Activated T-helper 1 cell treated with anti-CD3 and anti-CD28 coated beads, Interleukin-12 subunit alpha, Interleukin-12 subunit beta, Interleukin-2, Interleukin-4 antibody, amounts not matched to agents 30 ng/mL and 10 ng/mL and 1 ng/mL, durations not matched to agents 14 hours and 24 hours and 36 hours (primary cell): ENCODE data around the gene KCNQ1. TPM values are rescaled to one million over a fixed set of nuclear protein-coding genes. Genes with fewer than 3 reads are reported as not detected.

Experiments used
- DNase-seq: peaks from one replicate; pipeline ENCODE4 v3.0.0; 2021; ENCODE audit warnings: low spot score
- H3K27ac Mint-ChIP-seq: one replicate; pipeline ENCODE4 v1.8.0; 2021; ENCODE audit warnings: mild to moderate bottlenecking, mixed read lengths
- H3K27me3 Mint-ChIP-seq: one replicate; pipeline ENCODE4 v1.8.0; 2022; ENCODE audit warnings: mild to moderate bottlenecking, moderate library complexity, mixed read lengths; ENCODE audit not compliant: insufficient read depth
- H3K36me3 Mint-ChIP-seq: one replicate; pipeline ENCODE4 v1.8.0; 2021; ENCODE audit warnings: low read depth, mixed read lengths
- H3K4me1 Mint-ChIP-seq: one replicate; pipeline ENCODE4 v1.8.0; 2021; ENCODE audit warnings: low read depth, mixed read lengths
- H3K4me3 Mint-ChIP-seq: one replicate; pipeline ENCODE4 v1.8.0; 2021; ENCODE audit warnings: mild to moderate bottlenecking, moderate library complexity, mixed read lengths
- H3K9me3 Mint-ChIP-seq: one replicate; pipeline ENCODE4 v1.8.0; 2021; ENCODE audit warnings: mixed read lengths
- intact Hi-C: fragments of 100-400 bp; cut with micrococcal nuclease; formaldehyde crosslinking; loops from one replicate; pipeline ENCODE4 v1.15.1; 2024
- total RNA-seq: library from RNA; stranded (reverse); gene quantifications from 2 replicates; pipeline ENCODE4 v1.2.3, GENCODE V29; 2022

Gene KCNQ1
- total RNA-seq, 1 donor from 2014 or later, result 6.4 TPM

DNA sequence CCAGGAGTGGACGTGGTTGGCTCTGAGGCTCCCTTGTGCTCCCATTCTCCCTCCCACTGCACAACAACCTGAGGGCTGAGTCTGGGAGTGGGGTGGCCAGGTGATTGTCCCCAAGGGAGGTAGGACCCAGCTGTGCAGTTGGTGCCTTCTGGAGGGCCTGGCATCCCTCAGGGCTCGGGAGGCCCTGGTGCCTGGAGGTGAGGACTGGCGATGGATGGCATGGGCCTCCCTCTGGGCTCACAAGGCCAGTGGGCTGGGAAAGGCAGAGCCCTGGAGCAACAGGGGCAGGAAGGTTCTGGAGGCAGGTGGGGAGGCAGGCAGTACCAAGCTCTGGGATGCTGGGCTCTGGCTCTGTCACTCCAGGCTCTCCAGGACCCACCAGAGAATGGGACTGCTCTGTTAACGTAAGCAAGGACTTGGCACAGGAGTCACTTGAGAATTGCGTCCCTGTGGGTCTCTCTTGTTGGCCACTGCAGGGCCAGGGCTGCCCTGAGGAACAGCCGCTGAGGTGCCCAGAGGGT, 140.8 kb downstream of the KCNQ1 start:
- Mint-ChIP-seq H3K27ac (no peak overlapping the region), H3K36me3 (no peaks in the 10 kb centered on the region), H3K4me3 (no peak overlapping the region), H3K27me3 (no peaks in the 10 kb centered on the region), H3K9me3 (no peaks in the 10 kb centered on the region), H3K4me1 (no peaks in the 10 kb centered on the region)
- DNase-seq, result no peak
- intact Hi-C loops, result no loop called here

DNA sequence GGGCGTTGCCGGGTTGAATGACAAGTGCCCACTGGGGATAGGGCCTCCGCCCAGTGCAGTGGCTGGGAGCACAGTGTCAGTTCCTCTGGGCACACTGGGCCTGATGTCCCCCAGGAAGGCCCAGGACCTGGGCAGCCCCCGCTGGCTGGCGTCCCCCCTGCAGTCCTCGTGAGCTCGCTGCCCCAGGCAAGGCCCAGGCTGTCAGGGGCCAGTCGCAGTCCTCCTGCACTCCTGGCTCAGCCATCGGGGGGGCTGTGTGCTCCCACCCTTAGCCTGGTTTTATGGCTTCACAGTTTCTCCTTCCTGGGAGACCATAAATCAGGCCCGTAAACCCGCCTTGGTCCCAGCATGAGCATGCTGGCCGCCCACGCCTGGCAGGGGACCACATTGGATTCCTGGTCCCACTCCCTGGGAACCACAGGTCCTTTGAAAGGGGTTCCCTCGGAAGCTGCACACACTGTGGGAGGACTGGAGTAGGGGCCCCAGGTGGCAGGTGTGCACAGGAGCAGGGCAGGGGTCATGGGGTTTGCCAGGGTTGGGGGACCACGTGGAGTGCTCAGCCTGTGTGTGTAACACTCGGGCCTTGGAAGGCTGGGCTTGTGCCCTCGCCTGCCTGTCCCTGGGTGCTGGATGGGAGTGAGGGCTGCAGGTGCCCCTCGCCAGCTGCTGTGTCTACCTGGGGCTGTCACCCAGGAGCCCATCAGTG, 141.4 kb downstream of the KCNQ1 start:
- Mint-ChIP-seq H3K27ac (no peak overlapping the region), H3K9me3 (no peaks in the 10 kb centered on the region), H3K4me3 (no peak overlapping the region), H3K27me3 (no peaks in the 10 kb centered on the region), H3K4me1 (no peaks in the 10 kb centered on the region), H3K36me3 (no peaks in the 10 kb centered on the region)
- intact Hi-C loops, result no loop called here
- DNase-seq, result no peak

DNA sequence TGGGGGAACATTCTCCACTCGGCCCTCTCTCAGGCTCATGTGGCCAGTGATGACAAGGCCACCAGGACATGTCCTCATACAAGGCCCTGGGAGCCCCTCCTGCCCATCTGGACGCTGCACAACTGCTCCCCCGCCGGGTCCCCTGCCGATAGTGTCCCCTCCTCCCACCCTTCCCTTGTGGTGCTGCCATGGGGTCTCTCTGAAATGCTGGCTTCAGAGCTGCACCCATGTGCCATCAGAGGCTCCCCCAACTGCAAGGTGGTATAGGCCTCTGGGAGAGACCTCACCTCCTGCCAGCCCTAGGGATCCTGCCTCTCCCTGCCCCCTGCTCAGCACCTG, 142.0 kb downstream of the KCNQ1 start:
- no peaks in the 10 kb centered on the region for H3K9me3 Mint-ChIP-seq
- no peak overlapping the region for H3K27ac Mint-ChIP-seq
- H3K36me3 Mint-ChIP-seq, result no peaks in the 10 kb centered on the region
- intact Hi-C loops, result no loop called here
- no peaks in the 10 kb centered on the region for H3K4me1 Mint-ChIP-seq
- no peak for DNase-seq
- H3K27me3 Mint-ChIP-seq, result no peaks in the 10 kb centered on the region
- no peak overlapping the region for H3K4me3 Mint-ChIP-seq

DNA sequence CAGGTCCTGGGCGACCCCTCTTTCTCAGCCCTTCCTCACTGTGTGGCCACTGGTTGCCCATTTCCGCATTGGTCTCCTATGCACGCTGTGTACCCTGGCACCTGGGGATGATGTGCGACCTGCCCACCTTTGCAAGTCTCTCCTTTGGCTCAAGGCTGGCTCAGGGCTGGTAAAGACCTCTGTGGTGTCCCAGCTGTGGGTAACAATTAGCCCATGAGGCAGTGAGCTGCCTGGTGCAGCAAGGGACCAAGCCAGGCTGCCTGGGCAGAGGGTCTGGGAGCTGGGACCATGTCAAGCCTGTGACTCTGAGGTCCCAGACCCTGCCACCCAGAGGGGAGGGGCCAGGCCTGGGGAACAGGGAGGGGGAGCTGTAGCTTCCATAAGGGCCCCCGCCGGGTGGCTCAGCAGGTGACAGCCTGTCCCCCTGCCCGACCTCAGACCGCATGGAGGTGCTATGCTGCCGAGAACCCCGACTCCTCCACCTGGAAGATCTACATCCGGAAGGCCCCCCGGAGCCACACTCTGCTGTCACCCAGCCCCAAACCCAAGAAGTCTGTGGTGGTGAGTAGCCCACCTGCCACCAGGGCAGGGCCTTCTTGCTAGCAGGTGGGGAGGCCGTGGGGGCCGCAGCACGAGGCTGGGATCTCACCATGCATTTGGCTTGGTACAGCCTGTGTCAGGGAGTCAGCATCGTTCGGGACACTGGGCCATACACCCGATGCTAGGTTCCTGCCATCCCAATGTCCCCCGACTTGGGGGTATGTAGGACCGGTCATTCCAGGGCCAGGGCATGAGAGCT, 142.5 kb downstream of the KCNQ1 start:
- Mint-ChIP-seq H3K4me3 (no peak overlapping the region), H3K27ac (no peak overlapping the region), H3K27me3 (no peaks in the 10 kb centered on the region), H3K9me3 (no peaks in the 10 kb centered on the region), H3K4me1 (no peaks in the 10 kb centered on the region), H3K36me3 (no peaks in the 10 kb centered on the region)
- intact Hi-C loops, result no loop called here
- no peak for DNase-seq

DNA sequence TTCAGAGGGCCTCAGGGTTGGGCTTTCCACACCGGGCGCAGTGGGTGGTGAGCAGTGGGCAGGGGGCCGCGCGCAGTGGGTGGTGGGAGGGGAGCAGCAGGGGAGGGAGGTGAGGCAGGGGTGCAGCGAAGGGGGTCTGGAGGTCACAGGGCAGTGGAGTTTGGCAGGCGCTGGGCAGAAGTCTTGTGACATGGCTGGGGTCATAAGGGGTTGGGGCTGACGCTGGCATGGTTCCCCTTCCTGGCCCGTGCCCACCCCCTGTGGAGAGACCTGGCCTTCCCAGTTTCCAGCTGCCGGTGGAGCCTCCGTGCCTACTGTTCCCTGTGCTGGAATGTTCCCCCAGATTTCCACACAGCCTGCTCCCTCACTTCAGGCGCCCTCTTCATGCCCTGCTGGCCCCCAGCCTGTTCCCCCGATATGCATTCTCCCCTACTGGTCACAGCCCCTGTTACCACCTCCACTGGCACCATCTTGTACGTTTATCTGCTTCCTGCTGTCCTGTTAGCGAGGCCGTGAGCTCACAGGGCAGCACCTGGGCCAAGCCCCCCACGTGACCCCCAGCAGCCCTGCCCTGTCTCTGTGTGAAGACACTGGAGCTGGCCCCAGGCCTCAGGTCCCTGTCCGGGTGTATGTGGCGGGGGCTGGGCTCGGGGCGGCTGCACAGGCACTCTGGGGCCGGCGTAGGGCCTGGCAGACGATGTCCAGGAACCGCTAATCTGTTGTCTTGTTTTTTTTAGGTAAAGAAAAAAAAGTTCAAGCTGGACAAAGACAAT, 143.4 kb downstream of the KCNQ1 start:
- Mint-ChIP-seq H3K4me1 (no peaks in the 10 kb centered on the region), H3K36me3 (no peaks in the 10 kb centered on the region), H3K4me3 (no peak overlapping the region), H3K27ac (no peak overlapping the region), H3K9me3 (no peaks in the 10 kb centered on the region), H3K27me3 (no peaks in the 10 kb centered on the region)
- intact Hi-C loops, result no loop called here
- no peak for DNase-seq

DNA sequence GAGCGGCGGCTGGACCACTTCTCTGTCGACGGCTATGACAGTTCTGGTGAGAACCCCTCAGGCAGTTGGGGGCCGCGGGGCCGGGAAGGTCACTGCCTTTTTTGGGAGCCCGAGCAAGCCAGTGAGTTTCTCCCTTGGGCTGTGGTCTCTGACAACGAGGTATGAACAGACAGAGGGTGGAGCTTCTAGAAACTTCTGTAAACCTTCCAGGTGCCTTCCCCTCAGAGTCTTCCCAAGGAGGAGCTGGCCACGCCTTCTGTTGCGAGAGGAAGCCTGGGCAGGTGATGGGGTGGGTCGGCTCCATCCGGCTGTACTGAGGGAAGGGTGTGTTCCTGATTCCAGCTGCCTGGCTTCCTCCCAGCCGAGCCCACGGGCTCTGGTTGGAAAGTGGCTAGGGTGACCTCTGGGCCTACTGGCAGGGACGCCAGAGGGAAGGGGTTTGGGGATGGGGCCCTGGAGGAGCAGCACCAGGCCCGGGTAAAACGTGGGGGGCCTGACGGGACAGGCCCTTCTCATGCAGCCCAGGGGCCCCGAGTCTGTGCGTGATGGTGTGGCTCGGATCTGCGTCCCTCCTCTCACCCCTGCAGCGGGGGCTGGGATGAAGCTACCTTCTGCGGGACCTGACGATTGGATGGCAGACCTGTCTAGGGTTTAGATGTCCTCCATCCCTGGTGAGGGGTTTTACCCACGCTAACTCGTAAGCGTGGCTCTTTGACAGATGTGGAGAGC, 144.2 kb downstream of the KCNQ1 start:
- no peak overlapping the region for H3K4me3 Mint-ChIP-seq
- no peak overlapping the region for H3K27ac Mint-ChIP-seq
- intact Hi-C loops, result no loop called here
- no peaks in the 10 kb centered on the region for H3K27me3 Mint-ChIP-seq
- H3K4me1 Mint-ChIP-seq, result no peaks in the 10 kb centered on the region
- H3K9me3 Mint-ChIP-seq, result no peaks in the 10 kb centered on the region
- no peak for DNase-seq
- H3K36me3 Mint-ChIP-seq, result no peaks in the 10 kb centered on the region

DNA sequence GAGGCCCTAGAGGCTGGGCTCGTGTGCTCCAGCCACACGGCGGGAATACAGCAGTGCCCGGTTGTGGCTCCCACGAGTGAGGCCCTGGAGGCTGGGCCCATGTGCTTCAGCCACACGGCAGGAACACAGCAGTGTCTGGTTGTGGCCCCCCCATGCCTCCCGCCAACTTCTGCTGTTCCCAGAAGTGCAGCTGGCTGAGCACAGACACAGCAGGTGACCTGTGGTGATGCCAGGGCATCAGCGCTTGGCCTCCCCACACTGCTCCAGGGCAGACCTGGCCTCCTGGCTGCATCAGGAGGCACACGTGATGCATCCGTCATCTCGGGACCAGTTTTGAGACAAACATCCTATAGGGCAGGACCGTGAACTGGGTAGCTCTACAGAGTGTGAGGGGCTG, 144.7 kb downstream of the KCNQ1 start:
- DNase-seq, result no peak
- peaks cover 3% of the 10 kb centered on the region for H3K9me3 Mint-ChIP-seq
- no peaks in the 10 kb centered on the region for H3K36me3 Mint-ChIP-seq
- no peak overlapping the region for H3K27ac Mint-ChIP-seq
- no peaks in the 10 kb centered on the region for H3K4me1 Mint-ChIP-seq
- H3K4me3 Mint-ChIP-seq, result no peak overlapping the region
- no peaks in the 10 kb centered on the region for H3K27me3 Mint-ChIP-seq
- intact Hi-C loops, result no loop called here

DNA sequence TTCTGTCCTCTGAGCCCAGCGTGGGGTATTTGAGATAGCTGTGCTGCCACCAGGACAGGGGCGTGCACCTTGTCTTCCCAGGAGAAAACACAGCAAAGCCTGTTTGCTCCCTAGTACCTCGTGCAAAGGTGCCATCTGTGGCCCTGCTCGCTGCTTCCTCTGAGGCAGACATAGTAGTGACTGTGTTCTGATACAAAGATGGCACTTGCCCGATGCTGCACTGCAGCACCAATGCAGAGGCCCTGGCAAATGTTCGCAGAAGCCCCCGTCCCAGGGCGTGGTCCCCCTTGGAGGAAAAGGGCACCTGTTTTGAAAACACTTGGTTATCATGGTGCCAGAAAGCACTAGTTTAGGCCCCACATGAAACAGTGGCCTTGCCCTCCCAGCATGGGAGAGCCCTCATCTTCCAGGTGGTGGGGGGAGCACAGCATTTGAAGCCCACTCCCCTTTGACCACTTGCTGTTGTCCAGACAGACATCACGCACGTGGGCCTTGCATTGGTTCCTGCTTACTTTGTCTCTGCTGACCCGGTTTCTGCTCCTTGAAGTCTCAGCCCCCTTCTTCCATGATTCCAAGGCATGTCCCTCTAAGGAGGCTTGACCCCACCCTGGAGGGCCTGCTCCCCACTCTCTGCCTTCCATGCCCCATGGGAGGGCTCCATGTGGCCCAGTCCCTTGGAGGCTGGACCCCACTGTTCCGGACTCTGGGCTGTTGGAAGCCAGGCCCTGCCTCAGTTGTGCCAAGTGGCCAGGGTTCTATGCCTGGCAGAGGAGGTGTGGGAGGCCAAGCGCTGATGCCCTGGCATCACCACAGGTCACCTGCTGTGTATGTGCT, 145.5 kb downstream of the KCNQ1 start:
- Mint-ChIP-seq H3K4me1 (no peaks in the 10 kb centered on the region), H3K9me3 (peaks cover 5% of the 10 kb centered on the region), H3K27me3 (no peaks in the 10 kb centered on the region), H3K27ac (no peak overlapping the region), H3K36me3 (no peaks in the 10 kb centered on the region), H3K4me3 (no peak overlapping the region)
- no peak for DNase-seq
- intact Hi-C loops, result no loop called here

DNA sequence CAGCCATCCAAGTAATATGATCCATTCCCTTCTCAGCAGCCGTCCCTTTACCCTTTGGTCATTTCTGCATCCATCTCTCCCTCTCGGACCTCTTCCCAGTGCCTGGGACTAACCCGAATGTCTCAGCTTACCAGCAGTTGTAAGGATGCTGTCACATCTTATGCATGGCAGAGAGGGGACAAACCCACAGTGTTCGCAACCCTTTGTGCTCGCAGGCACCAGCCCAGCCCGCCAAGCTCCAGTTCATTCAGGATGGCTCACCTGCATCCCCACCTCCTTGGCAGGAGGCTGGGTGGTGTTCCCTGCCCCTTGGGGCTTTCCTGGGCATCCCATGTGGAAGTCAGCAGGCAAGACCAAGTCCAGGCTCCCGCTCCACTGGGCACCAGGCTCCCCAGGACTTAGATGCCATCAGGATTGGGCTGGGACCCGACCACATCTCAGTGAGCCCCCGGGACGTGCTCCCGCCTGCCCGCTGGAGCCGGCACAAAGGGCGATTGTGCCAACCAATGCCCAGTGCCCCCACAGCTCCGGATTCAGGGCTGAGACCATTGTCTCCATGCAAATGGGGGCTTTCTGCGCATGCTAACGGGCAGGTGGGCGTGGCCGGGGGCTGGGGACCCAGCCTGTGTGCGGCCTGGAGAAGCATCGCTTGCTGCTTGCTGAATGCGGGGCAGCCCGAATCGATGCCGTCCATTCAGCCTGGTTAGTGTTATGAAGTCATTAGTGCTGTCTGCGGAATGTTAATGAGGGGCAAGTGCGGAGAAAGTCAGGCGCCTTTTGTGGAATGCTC, 146.4 kb downstream of the KCNQ1 start:
- Mint-ChIP-seq H3K4me3 (no peak overlapping the region), H3K27ac (no peak overlapping the region), H3K4me1 (no peaks in the 10 kb centered on the region), H3K27me3 (no peaks in the 10 kb centered on the region), H3K9me3 (peaks cover 5% of the 10 kb centered on the region), H3K36me3 (no peaks in the 10 kb centered on the region)
- no peak for DNase-seq
- intact Hi-C loops, result no loop called here

DNA sequence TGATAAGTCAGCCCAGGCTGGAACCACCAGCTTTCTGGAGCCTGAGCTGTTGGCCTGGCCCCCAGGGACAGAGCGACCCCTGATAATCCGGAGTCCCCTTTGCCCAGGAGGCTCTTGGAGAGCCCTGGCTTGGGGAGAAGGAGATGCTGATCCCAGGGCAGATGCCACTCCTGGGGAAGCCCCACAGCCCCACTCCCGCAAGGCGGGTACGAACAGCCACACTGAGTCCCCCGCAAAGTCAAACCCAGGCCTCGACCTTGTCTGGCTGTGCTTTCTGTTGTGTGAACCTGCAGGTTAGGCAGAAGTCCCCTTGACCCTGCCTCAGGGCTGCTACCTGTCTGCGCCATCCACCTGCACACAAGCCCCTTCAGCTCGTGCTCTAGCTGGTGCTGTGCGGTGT, 147.0 kb downstream of the KCNQ1 start:
- H3K4me3 Mint-ChIP-seq, result no peak overlapping the region
- no peaks in the 10 kb centered on the region for H3K36me3 Mint-ChIP-seq

DNA sequence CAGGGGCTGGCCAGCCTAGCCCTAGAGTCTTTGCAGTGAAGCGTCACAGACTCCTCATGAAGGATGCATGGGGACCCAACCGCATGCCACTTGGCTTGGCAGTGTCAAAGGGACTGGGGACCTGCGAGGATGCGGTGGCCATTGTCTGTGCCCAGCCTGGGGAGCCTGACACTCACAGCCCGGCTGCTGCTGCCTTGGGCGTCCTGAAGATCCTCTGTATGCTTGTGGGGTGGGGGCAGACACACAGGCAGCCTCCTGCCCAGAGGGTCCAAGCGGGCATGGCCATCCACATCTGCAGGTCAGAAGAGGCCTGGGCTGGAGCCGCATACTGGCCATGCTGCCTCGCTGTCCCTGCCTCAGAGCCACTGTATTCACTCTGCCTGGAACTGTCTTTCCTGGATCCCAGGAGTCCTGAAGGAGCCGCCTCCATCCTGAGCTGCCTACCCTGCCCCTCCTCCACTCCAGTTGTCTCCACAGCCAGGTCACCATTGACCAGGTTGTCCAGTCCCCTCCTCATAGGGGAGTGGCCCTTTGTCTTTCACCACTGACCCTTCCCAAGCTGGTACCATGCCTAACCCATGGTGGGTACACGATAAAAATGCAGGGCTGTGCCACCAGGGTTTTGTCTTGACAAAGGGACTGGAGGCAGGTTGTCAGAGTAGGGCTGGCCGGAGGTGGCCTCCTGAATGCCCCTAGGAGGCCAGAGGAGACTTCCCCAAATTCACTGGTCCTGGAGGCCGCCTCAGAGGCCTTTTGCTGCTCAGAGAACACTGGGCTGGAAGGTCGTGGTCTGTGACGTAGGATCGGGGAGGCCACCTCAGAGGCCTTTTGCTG, 148.0 kb downstream of the KCNQ1 start:
- Mint-ChIP-seq H3K27ac (no peak overlapping the region), H3K9me3 (peaks cover 8% of the 10 kb centered on the region), H3K4me1 (no peaks in the 10 kb centered on the region), H3K4me3 (no peak overlapping the region), H3K36me3 (no peaks in the 10 kb centered on the region), H3K27me3 (no peaks in the 10 kb centered on the region)
- intact Hi-C loops, result no loop called here
- DNase-seq, result no peak

More for the DNA sequence above, 147.0 kb downstream of the KCNQ1 start:
- Mint-ChIP-seq H3K4me1 (no peaks in the 10 kb centered on the region), H3K9me3 (peaks cover 5% of the 10 kb centered on the region), H3K27me3 (no peaks in the 10 kb centered on the region), H3K27ac (no peak overlapping the region)
- intact Hi-C loops, result no loop called here
- DNase-seq, result no peak
